H9 (cell line): Measurements from ENCODE around the gene CALY. TPM values are rescaled to one million over a fixed set of nuclear protein-coding genes. Genes with fewer than 3 reads are reported as not detected.

Experiments used
- DNase-seq: peaks from one replicate; pipeline ENCODE4 v3.0.0-alpha.2; 2017
- H2AFZ ChIP-seq: one replicate; pipeline ENCODE4 v1.6.1; 2013; ENCODE audit warnings: mild to moderate bottlenecking, low read length, control low read depth, moderate library complexity
- H2AK5ac ChIP-seq: 2 replicates; pipeline ENCODE4 v1.6.1; 2013; ENCODE audit warnings: low read length, control low read depth, mixed read lengths; ENCODE audit not compliant: insufficient read length
- H2BK120ac ChIP-seq: one replicate; pipeline ENCODE4 v1.6.1; 2013; ENCODE audit warnings: low read depth, mild to moderate bottlenecking, low read length, control low read depth, inconsistent platforms; ENCODE audit not compliant: poor library complexity, severe bottlenecking
- H2BK12ac ChIP-seq: 2 replicates; pipeline ENCODE4 v1.6.1; 2013; ENCODE audit warnings: low read length, control low read depth, mixed read lengths, low read depth; ENCODE audit not compliant: insufficient read length
- H2BK15ac ChIP-seq: 2 replicates; pipeline ENCODE4 v1.6.1; 2013; ENCODE audit warnings: low read depth, low read length, control low read depth
- H2BK20ac ChIP-seq: one replicate; pipeline ENCODE4 v1.6.1; 2013; ENCODE audit warnings: low read depth, mild to moderate bottlenecking, low read length, control low read depth, inconsistent platforms; ENCODE audit not compliant: poor library complexity, severe bottlenecking
- H2BK5ac ChIP-seq: 2 replicates; pipeline ENCODE4 v1.6.1; 2013; ENCODE audit warnings: low read length, control low read depth, mixed read lengths; ENCODE audit not compliant: insufficient read length
- H3K14ac ChIP-seq: 2 replicates; pipeline ENCODE4 v1.6.1; 2013; ENCODE audit warnings: low read length, control low read depth; ENCODE audit not compliant: insufficient read depth
- H3K18ac ChIP-seq: 2 replicates; pipeline ENCODE4 v1.6.1; 2013; ENCODE audit warnings: low read depth, mild to moderate bottlenecking, mixed read lengths, low read length, control low read depth; ENCODE audit not compliant: insufficient read length
- H3K23ac ChIP-seq: 2 replicates; pipeline ENCODE4 v1.6.1; 2013; ENCODE audit warnings: low read length, control low read depth, mixed read lengths, low read depth; ENCODE audit not compliant: insufficient read length
- H3K23me2 ChIP-seq: 2 replicates; pipeline ENCODE4 v1.6.1; 2013; ENCODE audit warnings: low read depth, mild to moderate bottlenecking, mixed read lengths, low read length, control low read depth; ENCODE audit not compliant: insufficient read length, poor library complexity, severe bottlenecking
- H3K27ac ChIP-seq: 2 replicates; pipeline ENCODE4 v1.5.1; 2013; ENCODE audit warnings: low read length, control low read depth, mixed read lengths, low read depth; ENCODE audit not compliant: insufficient read length
- H3K27me3 ChIP-seq: 2 replicates; pipeline ENCODE4 v1.6.1; 2013; ENCODE audit warnings: low read length, control low read depth, inconsistent platforms; ENCODE audit not compliant: insufficient read depth
- H3K4ac ChIP-seq: 2 replicates; pipeline ENCODE4 v1.6.1; 2013; ENCODE audit warnings: low read depth, mild to moderate bottlenecking, control low read depth, inconsistent platforms, low read length, moderate library complexity
- H3K4me1 ChIP-seq: 2 replicates; pipeline ENCODE4 v1.6.1; 2013; ENCODE audit warnings: low read length, control low read depth, inconsistent platforms; ENCODE audit not compliant: insufficient read depth
- H3K4me2 ChIP-seq: 2 replicates; pipeline ENCODE4 v1.6.1; 2013; ENCODE audit warnings: low read length, control low read depth, mixed read lengths; ENCODE audit not compliant: insufficient read length, insufficient read depth
- H3K56ac ChIP-seq: 2 replicates; pipeline ENCODE4 v1.6.1; 2013; ENCODE audit warnings: low read depth, mild to moderate bottlenecking, mixed read lengths, low read length, control low read depth; ENCODE audit not compliant: insufficient read length
- H3K79me1 ChIP-seq: 2 replicates; pipeline ENCODE4 v1.6.1; 2013; ENCODE audit warnings: low read depth, mild to moderate bottlenecking, moderate library complexity, low read length, control low read depth, inconsistent platforms; ENCODE audit not compliant: insufficient read depth, poor library complexity, severe bottlenecking
- H3K79me2 ChIP-seq: 2 replicates; pipeline ENCODE4 v1.6.1; 2013; ENCODE audit warnings: low read length, control low read depth, inconsistent platforms; ENCODE audit not compliant: insufficient read depth
- H3K9ac ChIP-seq: 2 replicates; pipeline ENCODE4 v1.6.1; 2013; ENCODE audit warnings: low read length, control low read depth, mixed read lengths; ENCODE audit not compliant: insufficient read length; ENCODE audit errors: extremely low read depth
- H3K9me3 ChIP-seq: one replicate; pipeline ENCODE4 v1.6.1; 2013; ENCODE audit warnings: low read depth, low read length, inconsistent platforms; ENCODE audit not compliant: control insufficient read depth
- H3T11ph ChIP-seq: one replicate; pipeline ENCODE4 v1.6.1; 2013; ENCODE audit warnings: mild to moderate bottlenecking, low read length, control low read depth, inconsistent platforms
- H4K20me1 ChIP-seq: one replicate; pipeline ENCODE4 v1.6.1; 2013; ENCODE audit not compliant: control insufficient read depth, insufficient read length, insufficient read depth
- H4K5ac ChIP-seq: 2 replicates; pipeline ENCODE4 v1.6.1; 2013; ENCODE audit warnings: low read depth, mild to moderate bottlenecking, mixed read lengths, low read length, control low read depth; ENCODE audit not compliant: insufficient read length
- H4K8ac ChIP-seq: replicated peaks from 2 replicates; pipeline ENCODE4 v1.6.1; 2013; ENCODE audit warnings: low read length, control low read depth, mixed read lengths, low read depth; ENCODE audit not compliant: insufficient read length
- H4K91ac ChIP-seq: 2 replicates; pipeline ENCODE4 v1.6.1; 2013; ENCODE audit warnings: low read depth, mild to moderate bottlenecking, moderate library complexity, mixed read lengths, low read length, control low read depth; ENCODE audit not compliant: insufficient read length
- H3K27ac Mint-ChIP-seq, 3 experiments: 2 replicates in 2 of 3; 3 replicates in 1 of 3; pipeline ENCODE4 v1.8.0; 2020 to 2021; ENCODE audit warnings: mixed read lengths in 3 of 3, mild to moderate bottlenecking in 1 of 3, moderate library complexity in 1 of 3
- H3K27me3 Mint-ChIP-seq: 2 replicates; pipeline ENCODE4 v1.8.0; 2021; ENCODE audit warnings: low read depth, mild to moderate bottlenecking, moderate library complexity, mixed read lengths
- H3K36me3 Mint-ChIP-seq, 3 experiments: 2 replicates in 2 of 3; 3 replicates in 1 of 3; pipeline ENCODE4 v1.8.0; 2020 to 2021; ENCODE audit warnings: low read depth in 3 of 3, mixed read lengths in 3 of 3; ENCODE audit not compliant: insufficient read depth in 1 of 3
- H3K4me1 Mint-ChIP-seq, 2 experiments: 2 replicates each; pipeline ENCODE4 v1.8.0; 2020; ENCODE audit warnings: mixed read lengths in 2 of 2
- H3K4me3 Mint-ChIP-seq, 2 experiments: 2 replicates in 1 of 2; 3 replicates in 1 of 2; pipeline ENCODE4 v1.8.0; 2020 to 2021; ENCODE audit warnings: mild to moderate bottlenecking in 2 of 2, mixed read lengths in 2 of 2, moderate library complexity in 1 of 2
- H3K9me3 Mint-ChIP-seq, 2 experiments: 2 replicates in 1 of 2; 3 replicates in 1 of 2; pipeline ENCODE4 v1.8.0; 2020; ENCODE audit warnings: mild to moderate bottlenecking in 2 of 2, mixed read lengths in 2 of 2, moderate library complexity in 1 of 2
- CTCF ChIP-seq: fragments of 200-600 bp; sonication (generic); conservative IDR thresholded peaks from 3 replicates; pipeline ENCODE4 v1.8.0; 2021; ENCODE audit warnings: antibody characterized with exemption, mild to moderate bottlenecking
- WGBS: extraction: QIAGEN DNeasy Blood & Tissue Kit; methylation state at CpG from one replicate; pipeline ENCODE4 v1.1.7; 2013; ENCODE audit warnings: missing lambda C conversion rate, low lambda C conversion rate, mixed read lengths; ENCODE audit not compliant: insufficient read length; ENCODE audit errors: extremely low coverage; 5-methylcytosine and 5-hydroxymethylcytosine counted together
- total RNA-seq: library from RNA; stranded (reverse); gene quantifications from 2 replicates; pipeline ENCODE4 v1.2.1, GENCODE V29; 2021

Gene CALY
- total RNA-seq, 1 experiment from 2014 or later: 2.9 TPM

DNA sequence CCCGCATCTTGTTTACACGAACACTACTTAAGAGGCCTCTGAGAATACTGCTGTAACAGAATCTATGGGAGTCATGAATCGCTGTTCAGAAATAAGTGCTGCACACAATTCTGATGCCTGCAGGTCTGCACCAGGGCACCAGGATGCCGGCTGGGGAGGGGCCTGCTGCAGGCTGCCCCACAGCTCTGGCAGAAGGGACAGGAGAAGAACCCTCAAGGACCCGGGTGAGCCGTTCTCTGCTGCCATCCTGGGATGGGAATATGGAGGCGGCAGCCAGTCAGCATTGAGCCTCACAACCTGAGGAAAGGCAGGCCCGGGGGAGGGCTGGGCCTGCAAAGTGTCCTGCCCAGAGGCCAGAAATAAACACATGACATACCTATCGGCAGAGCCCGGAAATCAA is 39.2 kb downstream of the CALY start:
- Histone ChIP-seq H2AFZ (no peak overlapping the region), H3K56ac (no peak overlapping the region), H3K4me2 (no peak overlapping the region), H3K79me2 (no peaks in the 10 kb centered on the region), H3K27me3 (no peaks in the 10 kb centered on the region), H3K4me1 (no peaks in the 10 kb centered on the region), H4K20me1 (no peaks in the 10 kb centered on the region), H2BK20ac (no peak overlapping the region), H4K5ac (no peak overlapping the region), H3K4ac (no peak overlapping the region), H3K9me3 (no peaks in the 10 kb centered on the region), H3K23ac (no peak overlapping the region), H3K27ac (no peak overlapping the region), H3K14ac (no peak overlapping the region), H3K23me2 (no peaks in the 10 kb centered on the region), H2AK5ac (no peak overlapping the region), H3K18ac (no peak overlapping the region), H2BK15ac (no peak overlapping the region), H2BK5ac (no peak overlapping the region), H4K8ac (no peak overlapping the region), H3K79me1 (no peaks in the 10 kb centered on the region), H2BK12ac (no peak overlapping the region), H3T11ph (no peak overlapping the region), H2BK120ac (no peak overlapping the region), H3K9ac (no peak overlapping the region), H4K91ac (no peak overlapping the region)
- H3K4me3 Mint-ChIP-seq: no peak overlapping the region
- H3K4me1 Mint-ChIP-seq: no peaks in the 10 kb centered on the region
- TF ChIP-seq CTCF: no peak
- H3K27me3 Mint-ChIP-seq: no peaks in the 10 kb centered on the region
- H3K9me3 Mint-ChIP-seq: no peaks in the 10 kb centered on the region; a peak in 1 of 5 replicates
- H3K36me3 Mint-ChIP-seq: peaks cover 24 to 80% (median 76%) of the 10 kb centered on the region in 3 experiments
- no peak for DNase-seq
- no CpG with 5 or more reads among the region's 10 CpGs for WGBS
- no peak overlapping the region for H3K27ac Mint-ChIP-seq
